MM.1S (cell line): ENCODE data around the gene CITED4.

ENCODE experiments used
- EZH2 ChIP-seq: fragments of 300-600 bp; sonication (generic); optimal IDR thresholded peaks from 2 replicates; pipeline ENCODE3; 2017; ENCODE audit warnings: low read depth, mild to moderate bottlenecking, antibody characterized with exemption, low read length, mixed read lengths
- EZH2phosphoT487 ChIP-seq: fragments of 300-600 bp; sonication (generic); IDR thresholded peaks from 2 replicates; pipeline ENCODE4 v1.6.1; 2018; ENCODE audit warnings: antibody characterized with exemption, low read length
- TF ChIP-seq, protein P1 (sequence below): fragments of 300-600 bp; sonication (generic); IDR thresholded peaks from 2 replicates; pipeline ENCODE4 v1.5.1; 2016; ENCODE audit warnings: antibody characterized with exemption, low read length, mixed read lengths

- TF ChIP-seq, protein P1, sequence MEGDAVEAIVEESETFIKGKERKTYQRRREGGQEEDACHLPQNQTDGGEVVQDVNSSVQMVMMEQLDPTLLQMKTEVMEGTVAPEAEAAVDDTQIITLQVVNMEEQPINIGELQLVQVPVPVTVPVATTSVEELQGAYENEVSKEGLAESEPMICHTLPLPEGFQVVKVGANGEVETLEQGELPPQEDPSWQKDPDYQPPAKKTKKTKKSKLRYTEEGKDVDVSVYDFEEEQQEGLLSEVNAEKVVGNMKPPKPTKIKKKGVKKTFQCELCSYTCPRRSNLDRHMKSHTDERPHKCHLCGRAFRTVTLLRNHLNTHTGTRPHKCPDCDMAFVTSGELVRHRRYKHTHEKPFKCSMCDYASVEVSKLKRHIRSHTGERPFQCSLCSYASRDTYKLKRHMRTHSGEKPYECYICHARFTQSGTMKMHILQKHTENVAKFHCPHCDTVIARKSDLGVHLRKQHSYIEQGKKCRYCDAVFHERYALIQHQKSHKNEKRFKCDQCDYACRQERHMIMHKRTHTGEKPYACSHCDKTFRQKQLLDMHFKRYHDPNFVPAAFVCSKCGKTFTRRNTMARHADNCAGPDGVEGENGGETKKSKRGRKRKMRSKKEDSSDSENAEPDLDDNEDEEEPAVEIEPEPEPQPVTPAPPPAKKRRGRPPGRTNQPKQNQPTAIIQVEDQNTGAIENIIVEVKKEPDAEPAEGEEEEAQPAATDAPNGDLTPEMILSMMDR: no peak
- TF ChIP-seq EZH2 (no peak), EZH2phosphoT487 (no peak)
Observed at GRCh38 chr1:40823345-40823744, 38.8 kb downstream of the CITED4 start.
